Stimulated activated CD4-positive, alpha-beta T cell treated with anti-CD3 and anti-CD28 coated beads, Interleukin-1b, Interleukin-23, amount 100 ng/mL, for 1 hour (primary cell): Measurements from ENCODE around the gene OLFML2B.
"Not testable (repeated sequence)": the region's sequence is repeated elsewhere in the genome, so short reads cannot be mapped to it uniquely, and the experiment has no call there.

ENCODE experiments used
- DNase-seq, 2 donors: peaks; one replicate each; pipeline ENCODE4 v3.0.0-alpha.2; 2020; ENCODE audit warnings: low read depth in 2 of 2

OLFML2B gene

DNA sequence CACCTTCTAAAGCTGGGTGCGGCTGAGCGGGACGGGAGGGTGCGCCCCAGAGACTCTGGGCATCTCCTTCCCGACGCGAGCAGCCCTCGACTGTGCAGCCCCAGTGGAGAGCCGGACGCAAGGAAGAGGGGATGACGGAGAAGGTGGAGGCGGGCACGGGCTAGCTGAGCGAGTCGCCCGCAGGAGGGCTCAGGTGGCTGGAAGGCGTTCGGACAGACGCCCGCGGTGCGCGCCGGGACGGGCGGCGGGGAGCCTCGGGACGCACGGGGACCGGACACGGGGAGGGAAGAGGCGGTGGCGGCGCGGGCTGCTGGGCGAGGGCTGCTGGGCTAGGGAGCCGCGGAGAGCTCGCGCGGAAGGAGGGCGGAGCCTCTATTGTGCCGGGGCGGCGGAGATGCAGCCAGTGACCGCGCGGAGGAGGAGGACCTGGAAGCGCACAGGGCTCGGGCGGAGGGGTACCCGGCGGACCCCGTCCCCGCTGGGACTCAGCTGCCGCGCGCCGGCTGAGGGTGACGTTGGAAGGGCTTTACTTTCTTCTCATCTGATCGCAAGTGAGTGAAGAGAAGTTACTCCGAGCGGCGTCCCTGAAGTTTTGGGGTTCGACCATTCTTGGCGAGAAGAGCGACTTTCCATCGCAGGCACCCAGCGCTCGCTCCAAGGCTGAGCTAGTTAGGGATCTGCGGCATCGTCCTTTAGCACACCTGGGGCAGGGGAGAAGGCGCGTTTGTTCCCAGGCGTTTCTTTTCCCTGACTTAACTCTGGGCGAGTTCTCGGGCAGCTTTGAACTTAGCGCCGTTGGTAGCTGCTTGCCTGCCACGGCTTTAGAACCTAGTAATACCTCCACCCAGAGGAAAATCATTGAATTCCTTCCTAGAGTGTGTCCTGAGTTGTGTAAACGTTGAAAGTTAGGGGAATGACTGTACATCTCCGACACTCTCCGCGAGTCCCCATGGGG, at the start of gene OLFML2B:
OLFML2B (minus strand) TSS at position 323 of the 955 bp plus-strand sequence. CDS start 439 bp downstream, outside the sequence.
- peak in 1 of 2 donors; percentile 4 for DNase-seq

DNA sequence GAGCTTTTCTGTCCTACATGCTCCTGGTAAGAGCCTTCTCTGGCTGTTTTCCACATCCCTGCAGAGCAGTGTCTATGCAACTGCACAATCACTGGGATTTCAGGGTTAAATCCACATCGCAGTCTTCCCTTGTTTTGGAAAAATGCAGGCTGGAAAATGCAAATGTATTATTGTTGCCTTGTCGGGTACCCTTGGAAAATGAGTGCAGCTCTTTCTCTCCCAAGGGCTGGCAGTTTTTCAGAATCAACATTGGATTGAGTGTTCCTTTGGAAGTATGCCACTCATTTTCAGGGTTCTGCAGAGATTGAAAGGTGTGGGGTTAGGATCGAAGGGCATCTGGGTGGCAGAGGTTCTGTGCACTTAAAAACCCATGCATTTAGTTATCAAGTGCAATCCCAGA, 49.1 kb upstream of the OLFML2B start:
- DNase-seq, result no peak

DNA sequence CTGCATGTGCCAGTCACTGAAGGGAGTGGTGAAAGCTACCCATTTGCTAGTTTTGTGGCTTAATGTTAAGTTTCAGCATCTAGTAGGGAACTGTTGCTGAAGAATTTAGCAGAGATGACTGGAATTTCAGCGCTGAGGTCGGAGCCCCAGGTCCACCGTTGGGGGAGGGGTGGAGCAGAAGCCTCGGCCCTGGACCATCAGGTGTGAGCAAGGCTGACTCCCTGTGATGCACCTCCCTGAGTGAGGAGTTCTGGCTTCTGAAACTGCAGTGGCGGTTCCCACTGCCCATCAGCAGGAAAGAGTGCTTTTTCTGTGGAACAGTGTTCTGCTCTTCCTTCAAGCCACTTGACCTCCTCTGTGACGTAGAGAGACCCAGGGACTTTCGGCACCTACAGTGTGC, 47.2 kb upstream of the OLFML2B start:
- no peak for DNase-seq

DNA sequence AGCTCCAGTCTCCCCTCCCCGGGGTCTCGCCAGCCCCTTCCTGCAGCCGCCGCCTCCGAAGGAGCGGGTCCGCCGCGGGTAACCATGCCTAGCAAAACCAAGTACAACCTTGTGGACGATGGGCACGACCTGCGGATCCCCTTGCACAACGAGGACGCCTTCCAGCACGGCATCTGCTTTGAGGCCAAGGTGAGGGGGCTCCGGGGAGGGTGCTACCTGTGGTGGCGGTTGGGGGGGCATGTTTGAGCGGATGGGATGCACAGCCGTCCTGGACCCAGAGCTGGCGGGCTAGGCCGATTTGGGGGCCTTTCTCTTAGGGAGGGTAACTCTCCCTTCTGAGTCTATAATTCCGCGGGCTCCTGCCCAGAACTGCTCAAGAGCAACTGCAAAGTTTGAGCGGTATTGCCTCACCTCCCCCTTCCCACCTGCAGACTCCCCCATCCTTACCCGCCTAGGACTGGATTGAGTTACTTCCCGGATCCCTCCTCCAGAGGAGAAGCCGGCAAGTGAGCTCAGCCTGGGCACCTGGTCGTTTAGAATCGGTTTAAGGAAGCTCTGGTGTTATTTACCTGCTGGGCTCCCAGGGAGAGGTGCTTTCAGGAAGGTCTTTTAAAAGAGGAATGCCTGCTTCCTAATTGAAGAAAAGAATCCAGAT, 46.6 kb upstream of the OLFML2B start:
- no peak for DNase-seq

DNA sequence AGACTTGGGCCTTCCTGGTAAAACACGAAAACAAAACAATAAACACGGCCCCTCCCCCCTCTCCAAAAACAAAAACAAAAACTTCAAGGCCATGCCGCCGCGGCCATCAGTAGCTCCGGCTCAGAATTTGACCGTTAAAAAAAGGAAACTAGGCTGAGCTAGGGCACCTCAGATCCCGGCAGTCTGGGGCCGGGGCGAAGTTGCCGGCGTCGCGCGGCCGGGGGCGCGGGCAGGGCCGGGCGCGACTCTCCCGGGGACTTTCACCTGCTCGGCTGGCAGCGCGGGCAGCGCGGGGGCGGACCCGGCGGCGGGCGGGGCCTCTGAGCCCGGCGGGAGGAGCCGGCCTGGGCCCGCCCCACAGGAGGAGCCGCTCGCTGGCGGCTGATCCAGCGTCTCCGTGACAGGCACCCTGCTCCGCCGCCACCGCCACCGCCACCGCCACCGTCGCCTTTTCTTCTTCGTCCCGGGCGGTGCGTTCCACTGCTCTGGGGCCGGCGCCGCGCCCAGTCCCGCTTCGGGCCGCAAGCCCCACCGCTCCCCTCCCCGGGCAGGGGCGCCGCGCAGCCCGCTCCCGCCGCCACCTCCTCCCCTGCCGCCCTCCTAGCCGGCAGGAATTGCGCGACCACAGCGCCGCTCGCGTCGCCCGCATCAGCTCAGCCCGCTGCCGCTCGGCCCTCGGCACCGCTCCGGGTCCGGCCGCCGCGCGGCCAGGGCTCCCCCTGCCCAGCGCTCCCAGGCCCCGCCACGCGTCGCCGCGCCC, 45.8 kb upstream of the OLFML2B start, which contains the start of gene NOS1AP:
NOS1AP (plus strand) TSS at position 358 of the 760 bp plus-strand sequence. CDS start 487 bp downstream, outside the sequence.
- peak; percentile 40 to 58 for DNase-seq

DNA sequence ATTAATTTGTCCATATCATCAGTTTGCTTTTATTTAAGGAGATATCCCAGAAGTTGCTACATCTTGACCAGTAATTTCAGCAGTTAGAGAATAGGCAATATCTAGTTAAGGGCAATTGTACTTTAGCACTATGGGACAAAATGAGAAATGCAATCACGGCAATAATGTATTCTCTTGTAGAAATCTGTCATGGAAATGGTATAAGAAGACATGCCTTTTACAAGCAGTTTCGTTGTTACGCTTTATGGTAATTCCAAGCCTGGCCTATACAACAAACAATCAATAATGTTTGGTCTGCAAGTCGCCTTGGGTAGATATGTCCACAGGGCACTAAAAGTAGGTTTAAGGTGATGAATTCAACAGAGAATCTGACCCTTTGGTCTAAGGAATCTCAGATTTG, 44.6 kb upstream of the OLFML2B start:
- DNase-seq, result no peak

DNA sequence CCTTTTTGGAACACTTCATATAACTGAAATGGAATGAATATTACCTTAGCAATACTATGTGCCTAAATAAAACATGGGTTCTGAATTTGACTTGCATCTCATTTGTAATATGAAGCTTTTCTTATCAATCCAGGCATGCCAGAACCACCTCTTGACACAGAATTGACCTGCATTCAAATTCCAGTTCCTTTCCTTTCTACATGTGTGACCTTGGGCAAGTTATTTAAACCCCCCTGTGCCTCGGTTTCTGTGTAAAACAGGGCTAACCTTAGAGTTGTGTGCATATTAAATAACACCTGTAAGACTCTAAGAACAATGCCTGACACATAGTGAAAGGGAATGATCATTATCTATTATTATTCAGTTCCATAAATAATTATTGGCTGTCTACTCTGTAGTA, 43.8 kb upstream of the OLFML2B start:
- DNase-seq, result no peak

DNA sequence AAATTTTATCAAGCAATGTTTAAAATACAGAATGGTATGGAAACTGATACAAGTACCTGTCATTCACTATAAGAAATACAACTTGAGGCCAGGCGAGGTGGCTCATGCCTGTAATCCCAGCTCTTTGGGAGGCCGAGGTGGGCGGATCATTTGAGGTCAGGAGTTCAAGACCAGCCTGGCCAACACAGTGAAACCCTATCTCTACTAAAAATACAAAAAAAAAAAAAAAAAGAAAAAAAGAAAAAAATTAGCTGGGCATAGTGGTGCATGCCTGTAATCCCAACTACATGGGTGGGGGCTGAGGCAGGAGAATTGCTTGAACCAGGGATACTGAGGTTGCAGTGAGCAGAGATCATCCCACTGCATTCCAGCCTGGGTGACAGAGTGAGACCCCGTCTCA, 43.2 kb upstream of the OLFML2B start:
- not testable (repeated sequence) for DNase-seq

DNA sequence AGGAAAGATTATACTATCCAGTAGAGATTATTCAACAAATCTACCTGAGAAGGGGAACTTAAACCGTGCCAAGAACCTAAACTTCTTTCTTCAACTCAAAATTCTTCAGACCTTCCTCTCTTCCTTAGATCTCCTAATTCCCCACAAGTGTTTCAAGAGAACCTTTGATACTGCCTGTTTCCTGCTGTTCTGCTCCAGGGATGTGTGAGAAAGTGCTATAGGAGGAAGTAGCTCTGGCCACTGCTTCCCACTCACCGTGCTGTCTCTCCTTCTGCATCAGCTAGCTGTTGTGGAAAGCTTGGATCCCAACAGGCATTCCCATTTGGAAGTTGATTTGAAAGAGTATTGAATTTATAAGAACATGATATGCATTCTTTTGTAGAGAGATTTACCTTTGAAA, 41.3 kb upstream of the OLFML2B start:
- DNase-seq, result no peak

DNA sequence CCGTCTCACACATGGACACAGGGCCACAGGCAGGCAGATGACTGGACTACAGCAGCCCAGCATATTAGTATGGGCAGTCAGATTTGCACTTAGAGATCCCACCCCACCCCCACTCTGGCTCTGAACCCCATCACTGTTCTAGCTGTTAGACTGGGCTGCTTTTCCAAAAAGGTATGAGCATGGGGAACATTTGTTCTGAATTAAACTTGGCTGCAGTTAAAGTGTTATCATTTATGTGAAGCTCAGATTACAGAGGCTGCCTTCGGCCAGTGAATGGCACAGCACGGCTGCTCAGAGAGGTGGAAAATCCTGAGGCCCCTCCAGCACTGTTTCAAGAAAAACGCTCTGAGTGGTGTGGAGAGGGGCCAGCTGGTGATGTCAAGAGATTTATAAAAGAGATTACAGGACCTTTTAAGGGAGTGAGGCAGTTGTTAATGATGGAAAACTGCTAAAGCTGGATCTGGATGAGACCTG, 38.9 kb upstream of the OLFML2B start:
- no peak for DNase-seq

DNA sequence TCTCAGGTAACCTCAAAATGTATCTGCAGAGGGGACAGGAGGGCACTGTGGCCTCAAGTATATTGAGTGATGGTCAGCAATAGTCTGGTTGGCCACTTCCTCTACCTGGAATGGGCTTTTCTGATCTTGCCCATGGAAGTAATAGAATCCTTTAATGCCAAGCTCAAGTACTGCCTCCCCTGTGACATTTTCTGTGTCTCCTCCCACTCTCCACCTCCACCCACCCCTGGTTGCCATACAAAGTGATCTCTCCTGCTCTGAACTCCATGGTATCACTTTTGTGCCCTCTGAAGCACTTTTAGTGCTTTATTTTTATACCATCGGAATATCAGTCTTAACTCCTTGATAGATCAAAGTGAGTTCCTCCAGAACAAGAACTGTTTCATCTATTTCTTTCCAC, 36.6 kb upstream of the OLFML2B start:
- DNase-seq, result no peak

DNA sequence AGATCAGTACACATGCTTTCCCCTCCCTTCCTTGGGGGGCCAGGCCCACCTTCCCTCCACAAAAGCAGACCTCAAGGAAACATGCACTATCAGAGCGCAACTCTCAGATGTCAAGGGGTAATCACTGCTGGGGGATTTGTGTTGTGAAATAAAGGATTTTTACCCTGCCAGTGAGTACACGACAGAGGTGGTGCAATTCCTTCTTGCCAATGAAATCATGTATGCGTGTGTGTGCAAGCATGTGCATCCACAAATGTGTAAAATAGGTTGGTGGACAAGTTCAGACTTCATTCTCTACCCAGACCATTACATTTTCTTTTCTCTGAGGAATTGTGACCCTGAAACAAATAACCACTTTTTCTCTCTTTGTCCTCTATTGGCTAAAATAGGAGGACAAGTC, 36.1 kb upstream of the OLFML2B start:
- no peak for DNase-seq

DNA sequence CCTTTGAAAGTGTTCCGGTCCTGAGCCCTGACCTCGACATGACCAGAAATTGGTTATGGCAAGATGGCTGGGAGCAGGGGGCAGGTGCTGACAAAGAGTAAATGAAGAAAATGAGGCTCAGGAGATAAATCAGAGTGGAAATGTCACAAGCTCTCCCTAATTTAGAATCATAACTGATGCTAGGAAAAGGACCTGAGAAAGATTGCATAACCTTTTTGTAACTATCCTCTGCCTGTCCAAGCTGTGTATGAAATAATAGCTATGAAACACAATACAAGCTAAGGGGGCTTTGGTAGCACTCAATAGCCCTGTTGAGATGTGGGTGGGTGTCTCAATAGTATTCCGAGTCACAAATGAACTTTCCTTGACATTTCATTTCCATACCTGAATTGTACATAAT, 32.9 kb upstream of the OLFML2B start:
- no peak for DNase-seq

DNA sequence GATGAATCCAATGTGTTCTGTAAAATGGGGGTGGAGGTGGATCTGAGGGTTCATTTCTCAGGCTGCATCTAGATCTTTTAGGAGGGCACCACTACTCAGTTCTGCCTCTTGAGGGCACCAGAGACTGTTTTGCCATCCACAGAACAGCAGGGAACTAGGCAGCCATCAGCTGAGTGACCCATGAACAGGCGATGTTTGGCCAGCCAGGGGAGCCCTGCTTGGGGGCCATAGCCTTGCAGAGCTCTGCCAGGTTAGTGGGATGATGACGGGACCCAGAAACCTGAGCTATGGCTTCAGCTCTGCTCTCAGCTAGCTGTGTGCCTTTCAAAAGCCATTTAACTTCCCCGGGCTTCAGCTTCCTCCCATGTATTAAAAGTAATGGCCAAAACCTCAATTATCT, 32.4 kb upstream of the OLFML2B start:
- DNase-seq, result no peak

DNA sequence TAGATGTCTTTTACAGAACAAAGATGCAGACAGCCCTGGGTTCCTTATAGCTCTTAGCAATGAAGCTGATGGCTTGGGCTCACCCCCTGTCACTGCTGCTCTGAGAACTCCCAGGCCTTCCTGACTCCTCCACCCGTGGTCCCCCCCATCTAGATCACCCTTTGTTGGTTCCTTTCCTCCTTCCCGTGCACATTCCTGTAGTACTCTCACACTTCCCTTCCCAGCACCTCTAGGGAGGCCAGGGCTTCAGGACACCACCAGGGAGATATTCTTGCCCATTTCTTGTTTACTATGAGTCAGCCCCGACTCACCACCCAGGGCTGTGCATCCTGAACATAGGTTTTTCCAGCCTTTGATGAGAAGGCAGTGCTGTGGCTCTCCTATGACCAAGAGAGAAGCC, 31.4 kb upstream of the OLFML2B start:
- no peak for DNase-seq

DNA sequence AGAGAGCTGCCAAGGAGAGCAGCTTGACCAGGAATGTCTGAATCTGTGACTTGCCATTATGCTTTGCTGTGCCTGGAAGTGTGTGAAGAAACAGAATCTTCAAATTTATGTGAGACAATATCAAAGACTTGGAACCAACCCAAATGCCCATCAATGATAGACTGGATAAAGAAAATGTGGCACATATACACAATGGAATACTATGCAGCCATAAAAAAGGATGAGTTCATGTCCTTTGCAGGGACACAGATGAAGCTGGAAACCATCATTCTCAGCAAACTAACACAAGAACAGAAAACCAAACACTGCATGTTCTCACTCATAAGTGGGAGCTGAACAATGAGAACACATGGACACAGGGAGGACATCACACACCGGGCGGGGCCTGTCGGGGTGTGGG, 30.3 kb upstream of the OLFML2B start:
- DNase-seq, result not testable (repeated sequence)

DNA sequence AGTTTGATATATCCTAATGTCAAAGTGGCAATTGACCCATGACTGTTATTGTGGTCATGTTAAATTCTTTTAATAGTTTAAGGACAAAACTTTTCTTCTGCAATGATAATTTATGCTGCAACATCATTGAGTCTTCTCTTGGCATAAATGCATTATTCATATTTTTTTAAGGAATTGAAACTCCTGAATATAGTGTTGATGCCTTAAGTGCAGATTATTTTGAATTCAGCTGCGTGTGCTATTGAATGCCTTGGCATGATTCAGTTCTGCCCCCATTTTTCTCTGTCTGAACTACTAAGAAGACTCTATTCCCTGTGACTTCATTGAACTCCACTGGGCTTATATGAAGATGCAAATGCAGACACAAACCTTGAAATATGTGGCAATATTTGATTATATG, 23.3 kb upstream of the OLFML2B start:
- no peak for DNase-seq

DNA sequence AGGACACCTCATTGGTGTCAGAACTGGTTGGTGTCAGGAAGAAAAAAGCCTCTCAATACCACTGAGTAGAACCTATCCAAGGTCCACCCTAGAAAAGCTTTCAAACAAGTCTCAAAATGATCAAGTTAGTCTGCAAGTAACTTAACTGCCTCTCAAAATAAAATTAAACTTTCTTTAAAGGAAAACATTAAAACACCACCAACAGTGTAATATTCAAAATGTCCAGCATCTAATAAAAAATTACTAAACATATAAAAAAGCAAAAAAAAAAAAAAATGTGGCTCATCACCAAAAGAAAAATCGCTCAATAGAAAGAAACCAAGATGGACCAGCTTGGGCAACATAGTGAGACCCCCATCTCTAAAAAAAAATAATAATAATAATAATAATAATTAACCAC, 18.7 kb upstream of the OLFML2B start:
- no peak for DNase-seq

DNA sequence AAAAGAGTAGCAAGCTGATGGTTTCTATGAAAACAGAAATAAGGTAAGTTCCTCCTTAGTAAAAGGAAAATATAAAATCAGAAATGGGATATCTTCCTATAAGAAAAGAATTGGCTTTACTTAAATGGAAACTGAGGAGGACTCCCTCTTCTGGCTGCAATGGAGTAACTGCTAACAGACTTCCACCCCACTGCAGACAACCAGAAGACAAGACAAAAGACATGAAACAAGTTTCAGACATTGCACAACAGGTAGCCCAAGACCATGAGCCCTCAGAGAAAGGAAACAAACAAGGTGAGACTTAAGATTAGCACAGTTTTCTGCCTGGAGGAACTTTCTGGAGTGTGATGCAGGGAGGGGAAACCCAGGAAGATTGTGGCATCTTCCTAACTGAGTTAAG, 17.0 kb upstream of the OLFML2B start:
- DNase-seq, result no peak

DNA sequence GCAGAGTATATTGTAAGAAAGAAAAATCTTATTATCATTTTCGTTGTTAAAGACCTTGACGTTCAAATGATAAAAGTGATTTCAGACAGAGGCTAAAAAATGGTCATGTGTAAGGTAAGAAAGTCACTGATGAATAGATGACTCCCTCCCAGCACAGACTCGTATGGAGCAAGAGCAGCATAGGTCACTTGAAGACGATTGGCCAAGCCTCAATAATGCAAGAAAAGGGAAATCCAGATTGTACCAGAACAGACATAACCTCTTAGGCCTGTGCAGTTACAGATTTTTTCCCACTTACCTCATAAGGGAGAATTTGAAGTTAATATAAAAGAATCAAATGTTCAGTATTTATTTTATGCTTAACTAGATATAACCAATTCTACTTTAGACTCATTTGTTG, 16.3 kb upstream of the OLFML2B start:
- no peak for DNase-seq

DNA sequence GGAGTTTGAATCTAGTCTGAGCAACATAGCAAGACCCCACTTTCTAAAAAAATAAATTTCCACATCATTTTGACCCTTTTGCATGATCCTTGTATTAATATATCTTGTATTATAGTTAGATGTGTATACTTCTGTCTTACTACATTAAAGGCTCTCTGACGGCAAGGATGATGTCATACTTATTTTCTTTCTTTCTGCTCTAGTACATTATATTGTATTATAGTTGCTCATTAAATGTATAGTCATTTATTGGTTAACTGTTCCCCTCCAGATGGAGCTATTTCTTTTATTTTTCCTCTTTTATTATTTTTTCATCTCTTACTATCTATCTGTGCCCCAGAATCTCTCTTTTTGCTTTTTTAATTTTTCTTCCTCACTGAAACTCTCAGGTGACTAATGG, 15.0 kb upstream of the OLFML2B start:
- DNase-seq, result no peak

DNA sequence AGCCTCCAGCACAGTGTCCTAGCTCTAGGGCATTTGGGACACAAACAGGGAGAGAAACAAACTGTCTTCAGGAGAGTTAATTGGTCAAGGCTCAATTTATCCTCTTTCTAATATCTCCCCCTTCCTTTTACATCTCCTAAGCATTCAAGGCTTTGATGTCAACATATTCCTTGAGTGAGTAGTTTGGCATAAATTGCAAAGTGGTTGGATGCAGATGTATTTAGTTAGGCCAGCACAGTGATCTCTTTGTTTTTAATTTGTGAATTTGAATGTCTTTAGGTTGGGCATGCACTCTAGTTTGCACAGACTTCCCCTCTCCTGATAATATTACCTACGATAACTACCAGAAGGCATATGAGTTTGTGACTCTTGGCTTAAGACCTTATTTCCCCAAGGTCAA, 12.5 kb upstream of the OLFML2B start:
- DNase-seq, result no peak
